Stomach (tissue), 4 donors: ENCODE measurements around the gene SDR9C7.

Source experiments
- CTCF ChIP-seq, 7 experiments: fragments of 450-650 bp in 4 of 7; fragments of 200-600 bp in 3 of 7; sonication (generic) in 3 of 7; IDR thresholded peaks; one replicate each; pipeline ENCODE4 v1.5.1; 2016 to 2019; ENCODE audit warnings: antibody characterized with exemption in 7 of 7, control low read depth in 2 of 7, mild to moderate bottlenecking in 1 of 7
- EP300 ChIP-seq: sonication (generic); formaldehyde crosslinking; IDR thresholded peaks from one replicate; pipeline ENCODE4 v1.6.1; 2017; ENCODE audit warnings: antibody characterized with exemption
- POLR2A ChIP-seq, 4 donors: fragments of 450-650 bp; IDR thresholded peaks; one replicate each; pipeline ENCODE4 v1.6.1; 2016; ENCODE audit warnings: antibody characterized with exemption in 4 of 4, control low read depth in 2 of 4, mild to moderate bottlenecking in 1 of 4, moderate library complexity in 1 of 4

GRCh38 chr12:56928262-56928661, 5.9 kb downstream of the SDR9C7 start:
- TF ChIP-seq EP300: no peak
- TF ChIP-seq CTCF (IDR thresholded peaks at IDR 0.05): no peak
- no peak for TF ChIP-seq POLR2A (IDR thresholded peaks at IDR 0.05)
